PC-3 (cell line): Measurements from ENCODE around the gene AGPAT1. TPM values are rescaled to one million over a fixed set of nuclear protein-coding genes. Genes with fewer than 3 reads are reported as not detected.
A peak's percentile ranks its signal among the peaks of the same experiment; 100 is the strongest.

Source experiments
- ATAC-seq: fragments of 200-7000 bp; cut with Tn5 transposase; 2 replicates; pipeline ENCODE4 v1.9.1; 2020; ENCODE audit warnings: mild to moderate bottlenecking, moderate library complexity
- Bru-seq: library from RNA; stranded (reverse); fragments of 400-500 nt; gene quantifications from one replicate; lab custom pipeline; 2021; lab: Mats Ljungman, UMichigan
- BruChase-seq, 2 experiments: library from RNA; stranded (reverse); fragments of 400-500 nt; gene quantifications; one replicate each; lab custom pipeline; 2021; lab: Mats Ljungman, UMichigan
- BruUV-seq: library from RNA; stranded (reverse); fragments of 400-500 nt; replicated peaks from 2 replicates; lab custom pipeline; 2021; lab: Mats Ljungman, UMichigan
- CTCF ChIA-PET: fragments of 300-600 bp; sonication (Branson Sonifier 250); formaldehyde crosslinking; loops from one replicate; lab custom pipeline; 2022; ENCODE audit warnings: antibody characterized with exemption; lab: Charles Lee
- POLR2A ChIA-PET: fragments of 300-600 bp; sonication (Branson Sonifier 250); formaldehyde crosslinking; loops from one replicate; lab custom pipeline; 2022; ENCODE audit warnings: antibody characterized with exemption; ENCODE audit not compliant: unreplicated experiment; lab: Charles Lee
- DNase-seq: peaks from one replicate; pipeline ENCODE4 v3.0.0-alpha.2; 2015
- H2AFZ ChIP-seq: fragments of 300-600 bp; sonication (generic); 2 replicates; pipeline ENCODE4 v1.6.0; 2016; ENCODE audit warnings: antibody characterized with exemption, low read length
- H3F3A ChIP-seq: fragments of 300-600 bp; sonication (generic); one replicate; pipeline ENCODE4 v1.6.0; 2017; ENCODE audit warnings: antibody characterized with exemption, low read length, control low read depth, mild to moderate bottlenecking; ENCODE audit not compliant: unreplicated experiment
- H3K27ac ChIP-seq: fragments of 300-600 bp; sonication (generic); 2 replicates; pipeline ENCODE4 v1.5.1; 2016; ENCODE audit warnings: mild to moderate bottlenecking, low read length
- H3K27me3 ChIP-seq: fragments of 300-600 bp; sonication (generic); 2 replicates; pipeline ENCODE4 v1.6.1; 2016; ENCODE audit warnings: low read length, mixed read lengths
- H3K36me3 ChIP-seq: fragments of 300-600 bp; sonication (generic); 2 replicates; pipeline ENCODE4 v1.6.1; 2016; ENCODE audit warnings: low read depth, mixed run types, low read length, mixed read lengths
- H3K4me1 ChIP-seq: fragments of 300-600 bp; sonication (generic); 2 replicates; pipeline ENCODE4 v1.5.1; 2016; ENCODE audit warnings: low read length; ENCODE audit not compliant: insufficient read depth
- H3K4me2 ChIP-seq: fragments of 300-600 bp; sonication (generic); 2 replicates; pipeline ENCODE4 v1.6.0; 2016; ENCODE audit warnings: low read length
- H3K4me3 ChIP-seq: fragments of 300-600 bp; sonication (generic); 2 replicates; pipeline ENCODE4 v1.5.1; 2016; ENCODE audit warnings: mild to moderate bottlenecking, low read length, mixed read lengths
- H3K79me2 ChIP-seq: fragments of 300-600 bp; sonication (generic); 2 replicates; pipeline ENCODE4 v1.6.1; 2017; ENCODE audit warnings: low read length, mixed read lengths
- H3K9ac ChIP-seq: fragments of 300-600 bp; sonication (generic); 2 replicates; pipeline ENCODE4 v1.6.0; 2016; ENCODE audit warnings: mild to moderate bottlenecking, low read length
- H3K9me2 ChIP-seq: fragments of 300-600 bp; sonication (generic); replicated peaks from 2 replicates; pipeline ENCODE4 v1.6.1; 2016; ENCODE audit warnings: mixed run types, low read length, mixed read lengths
- H3K9me3 ChIP-seq: fragments of 300-600 bp; sonication (generic); 2 replicates; pipeline ENCODE4 v1.6.1; 2016; ENCODE audit warnings: low read length, mixed read lengths
- H4K20me1 ChIP-seq: fragments of 300-600 bp; sonication (generic); 2 replicates; pipeline ENCODE4 v1.6.1; 2016; ENCODE audit warnings: low read length, mixed read lengths
- EZH2 ChIP-seq: fragments of 300-600 bp; sonication (generic); IDR thresholded peaks from one replicate; pipeline ENCODE4 v1.6.1; 2017; ENCODE audit warnings: antibody characterized with exemption, mild to moderate bottlenecking, low read length; ENCODE audit not compliant: unreplicated experiment
- EZH2phosphoT487 ChIP-seq: fragments of 300-600 bp; sonication (generic); IDR thresholded peaks from 2 replicates; pipeline ENCODE4 v1.6.1; 2018; ENCODE audit warnings: mild to moderate bottlenecking, antibody characterized with exemption, low read length, borderline replicate concordance
- intact Hi-C: fragments of 100-400 bp; cut with micrococcal nuclease; formaldehyde crosslinking; loops from 2 replicates; pipeline ENCODE4 v1.9.0; 2023
- long read RNA-seq: library from polyadenylated mRNA; unstranded; transcript quantifications from one replicate; pipeline ENCODE4 v2.0.0, GENCODE V29; 2021; ENCODE audit not compliant: unreplicated experiment
- total RNA-seq: library from RNA; depleted of rRNA; stranded (reverse); fragments of >200 nt; gene quantifications from 2 replicates; pipeline ENCODE4 v1.2.3, GENCODE V29; 2014; rRNA removed
- TF ChIP-seq, protein P1 (sequence below): fragments of 300-600 bp; sonication (generic); conservative IDR thresholded peaks from 2 replicates; pipeline ENCODE4 v1.5.1; 2017; ENCODE audit warnings: antibody characterized with exemption, low read depth, mild to moderate bottlenecking, low read length

The AGPAT1 gene, protein sequence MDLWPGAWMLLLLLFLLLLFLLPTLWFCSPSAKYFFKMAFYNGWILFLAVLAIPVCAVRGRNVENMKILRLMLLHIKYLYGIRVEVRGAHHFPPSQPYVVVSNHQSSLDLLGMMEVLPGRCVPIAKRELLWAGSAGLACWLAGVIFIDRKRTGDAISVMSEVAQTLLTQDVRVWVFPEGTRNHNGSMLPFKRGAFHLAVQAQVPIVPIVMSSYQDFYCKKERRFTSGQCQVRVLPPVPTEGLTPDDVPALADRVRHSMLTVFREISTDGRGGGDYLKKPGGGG
- total RNA-seq (54.7 and 59.6 TPM in 2 replicates), Bru-seq, nascent RNA (percentile 69 among the genes with signal in this experiment), BruChase-seq, experiment 1, labeled RNA remaining after a 6-hour chase (percentile 86 among the genes with signal in this experiment), BruChase-seq, experiment 2, labeled RNA remaining after a 2-hour chase (percentile 77 among the genes with signal in this experiment)
- long read RNA-seq, transcript AGPAT1-203 (7 exons, 2,234 nt) = major isoform, 67 of 134 reads
- long read RNA-seq, partial matches to known transcripts = 27 of 134 reads
- long read RNA-seq, other reads (novel, unspliced or antisense) = 38 of 134 reads

DNA sequence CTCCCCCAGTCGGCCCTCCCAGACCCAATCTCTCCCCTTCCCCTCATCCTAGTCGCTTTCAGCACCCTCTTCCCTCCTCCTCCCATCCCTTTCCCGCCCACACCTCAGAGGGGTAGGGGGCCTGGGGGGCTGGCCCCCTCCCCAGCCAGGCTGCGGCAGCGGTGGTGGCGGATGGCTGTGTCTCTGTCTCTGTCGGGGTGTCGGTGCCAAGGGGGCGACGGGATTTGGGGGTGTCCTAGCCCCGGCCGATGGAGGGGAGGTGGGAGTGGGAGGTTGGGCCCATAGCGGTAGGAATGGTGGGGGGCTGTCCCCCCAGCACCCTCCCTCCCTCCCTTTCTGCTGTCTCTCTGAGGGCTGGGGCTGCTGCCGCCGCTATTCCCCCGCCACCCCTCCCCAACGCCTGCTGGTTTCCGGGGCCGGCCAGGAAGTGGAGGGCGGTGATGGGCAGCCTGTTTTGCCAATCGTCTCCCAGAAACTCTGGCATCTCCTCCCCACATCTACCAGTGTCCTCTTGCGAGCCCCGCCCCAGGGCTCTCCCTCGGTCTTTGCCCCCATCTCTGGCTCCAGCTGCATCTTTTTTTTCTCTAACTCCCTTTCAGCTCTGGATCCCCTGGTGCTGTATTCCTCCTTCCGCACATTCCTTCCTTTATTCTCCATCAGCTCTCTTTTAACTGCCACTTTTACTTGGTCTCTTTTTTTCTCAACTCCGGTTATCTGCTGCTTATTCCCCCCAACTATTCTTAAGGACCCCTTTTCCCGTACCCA, at the start of gene AGPAT1:
Gene AGPAT1, minus strand, starts transcription at position 374 of the 765 bp plus-strand sequence. CDS start 4,588 bp downstream, outside the sequence.
- Histone ChIP-seq H3K9me3 (no peaks in the 10 kb centered on the region), H3K9me2 (no peaks in the 10 kb centered on the region), H3K4me3 (peak within 1 kb of the TSS; percentile 94), H2AFZ (peak within 1 kb of the TSS; percentile 95), H3K4me1 (peaks cover 33% of the 10 kb centered on the region), H3K4me2 (peak within 1 kb of the TSS; percentile 93), H3F3A (no peaks in the 10 kb centered on the region), H4K20me1 (no peaks in the 10 kb centered on the region), H3K36me3 (peaks cover 3% of the 10 kb centered on the region), H3K27ac (peak within 1 kb of the TSS; percentile 83), H3K27me3 (no peaks in the 10 kb centered on the region), H3K79me2 (peaks cover 33% of the 10 kb centered on the region), H3K9ac (peak within 1 kb of the TSS; percentile 90)
- BruUV-seq = no TSS peak
- POLR2A ChIA-PET = interaction anchor here (0.5 to 0.6 kb wide), 2 partner anchors 14 to 37 kb away, joined by 3 to 5 read pairs; partner anchors contain the start of gene PBX2
- intact Hi-C loops = loop anchor here (1.0 to 5.0 kb wide), 2 partner anchors 22 to 219 kb away; partner anchors contain the start of genes NELFE, PPT2 and SKIC2
- DNase-seq (peak; percentile 94), ATAC-seq (peak; percentile 60)
- CTCF ChIA-PET = no interaction called here
- TF ChIP-seq EZH2 = no peak
- TF ChIP-seq EZH2phosphoT487 = no peak
- TF ChIP-seq, protein P1, sequence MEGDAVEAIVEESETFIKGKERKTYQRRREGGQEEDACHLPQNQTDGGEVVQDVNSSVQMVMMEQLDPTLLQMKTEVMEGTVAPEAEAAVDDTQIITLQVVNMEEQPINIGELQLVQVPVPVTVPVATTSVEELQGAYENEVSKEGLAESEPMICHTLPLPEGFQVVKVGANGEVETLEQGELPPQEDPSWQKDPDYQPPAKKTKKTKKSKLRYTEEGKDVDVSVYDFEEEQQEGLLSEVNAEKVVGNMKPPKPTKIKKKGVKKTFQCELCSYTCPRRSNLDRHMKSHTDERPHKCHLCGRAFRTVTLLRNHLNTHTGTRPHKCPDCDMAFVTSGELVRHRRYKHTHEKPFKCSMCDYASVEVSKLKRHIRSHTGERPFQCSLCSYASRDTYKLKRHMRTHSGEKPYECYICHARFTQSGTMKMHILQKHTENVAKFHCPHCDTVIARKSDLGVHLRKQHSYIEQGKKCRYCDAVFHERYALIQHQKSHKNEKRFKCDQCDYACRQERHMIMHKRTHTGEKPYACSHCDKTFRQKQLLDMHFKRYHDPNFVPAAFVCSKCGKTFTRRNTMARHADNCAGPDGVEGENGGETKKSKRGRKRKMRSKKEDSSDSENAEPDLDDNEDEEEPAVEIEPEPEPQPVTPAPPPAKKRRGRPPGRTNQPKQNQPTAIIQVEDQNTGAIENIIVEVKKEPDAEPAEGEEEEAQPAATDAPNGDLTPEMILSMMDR = no peak

DNA sequence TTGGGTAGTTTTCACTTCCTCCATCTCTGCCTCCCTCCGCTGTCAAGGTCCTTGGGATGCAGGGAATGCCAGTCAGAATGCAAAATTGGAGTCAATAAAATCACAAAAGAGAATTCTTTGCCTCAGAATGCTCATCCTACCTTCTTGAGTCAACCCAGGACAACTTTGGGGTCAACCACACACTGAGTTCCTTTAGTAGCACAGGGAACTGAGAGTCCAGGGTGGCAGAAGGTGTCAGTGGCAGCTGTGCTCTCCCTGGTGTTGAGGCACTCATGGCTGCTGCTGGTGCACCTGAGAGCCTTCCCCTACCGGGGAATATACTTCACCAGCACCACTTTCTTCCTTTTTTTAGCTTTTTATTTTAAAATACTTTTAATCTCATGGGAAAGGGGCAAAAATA, 48.8 kb upstream of the AGPAT1 start:
- DNase-seq (no peak), ATAC-seq (no peak)
- Histone ChIP-seq H3F3A (no peaks in the 10 kb centered on the region), H4K20me1 (no peaks in the 10 kb centered on the region), H3K4me3 (no peak overlapping the region), H3K27ac (no peak overlapping the region), H3K36me3 (no peaks in the 10 kb centered on the region), H3K9me2 (no peaks in the 10 kb centered on the region), H2AFZ (no peak overlapping the region), H3K9ac (no peak overlapping the region), H3K27me3 (peaks cover 10% of the 10 kb centered on the region; the same call in 1 of the 2 replicates), H3K79me2 (no peaks in the 10 kb centered on the region), H3K9me3 (no peaks in the 10 kb centered on the region), H3K4me1 (no peaks in the 10 kb centered on the region), H3K4me2 (no peak overlapping the region)
- ChIA-PET CTCF (no interaction called here), POLR2A (no interaction called here)
- BruUV-seq = no TSS peak
- intact Hi-C loops = no loop called here
- TF ChIP-seq, protein P1 = no peak
- no peak for TF ChIP-seq EZH2phosphoT487
- TF ChIP-seq EZH2 = no peak
